NB4 (cell line): ENCODE results near the gene ATXN7.

Source experiments
- DNase-seq: peaks from one replicate; pipeline ENCODE4 v3.0.0; 2010; ENCODE audit warnings: low read depth
- H3K4me3 ChIP-seq: one replicate; pipeline ENCODE4 v1.5.1; 2011; ENCODE audit warnings: mild to moderate bottlenecking, low read depth, low read length, moderate library complexity
- MYC ChIP-seq: IDR thresholded peaks from 2 replicates; pipeline ENCODE4 v1.6.1; 2011; ENCODE audit warnings: low read depth, low read length
- POLR2A ChIP-seq: IDR thresholded peaks from 2 replicates; pipeline ENCODE4 v1.6.1; 2011; ENCODE audit warnings: mild to moderate bottlenecking; ENCODE audit not compliant: insufficient read length; ENCODE audit errors: extremely low read depth
- TF ChIP-seq, protein P1 (sequence below): IDR thresholded peaks from one replicate; pipeline ENCODE4 v1.5.1; 2012; ENCODE audit warnings: low read depth, low read length
- TF ChIP-seq, protein P2 (sequence below): IDR thresholded peaks from 2 replicates; pipeline ENCODE4 v1.6.1; 2011; ENCODE audit warnings: low read depth, low read length

ATXN7 gene

DNA sequence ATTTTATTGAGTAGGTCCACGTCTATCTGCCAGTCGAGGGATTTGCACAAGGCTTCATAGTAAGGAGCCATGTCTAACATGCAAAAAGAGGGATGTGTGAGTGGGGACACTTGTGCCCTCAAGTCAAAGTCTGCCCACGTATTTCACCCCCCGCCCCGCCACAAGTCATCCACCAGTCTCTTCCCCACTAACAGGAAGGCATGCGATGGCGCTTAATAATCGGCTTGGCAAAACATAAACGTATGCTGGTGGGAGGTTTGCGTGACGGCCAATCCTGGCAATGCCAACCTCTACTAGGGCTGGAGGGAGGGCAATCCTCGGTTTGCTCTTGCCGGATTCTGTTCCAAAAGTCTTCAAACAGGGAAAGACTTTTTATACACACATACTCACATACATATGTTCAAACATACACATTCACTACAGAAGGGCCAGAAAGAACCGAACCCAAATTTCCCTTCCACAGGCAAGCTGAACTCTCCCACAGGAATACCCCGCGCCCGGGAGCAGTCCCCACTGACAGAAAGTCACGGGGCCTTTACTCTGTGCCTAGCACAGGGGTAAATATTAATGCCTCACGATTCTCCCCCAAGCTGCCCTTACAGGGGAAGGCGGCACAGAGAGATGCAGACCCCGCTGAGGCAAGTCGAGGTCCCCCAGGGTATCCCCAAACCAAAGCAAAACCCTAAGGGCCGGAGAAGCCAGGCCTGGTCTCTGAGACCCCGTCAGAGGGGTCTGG is 159.0 kb downstream of the ATXN7 start:
- H3K4me3 ChIP-seq = peak overlapping the region; percentile 93
- peak; percentile 39 for DNase-seq
- no peak for TF ChIP-seq MYC
- TF ChIP-seq, protein P1, sequence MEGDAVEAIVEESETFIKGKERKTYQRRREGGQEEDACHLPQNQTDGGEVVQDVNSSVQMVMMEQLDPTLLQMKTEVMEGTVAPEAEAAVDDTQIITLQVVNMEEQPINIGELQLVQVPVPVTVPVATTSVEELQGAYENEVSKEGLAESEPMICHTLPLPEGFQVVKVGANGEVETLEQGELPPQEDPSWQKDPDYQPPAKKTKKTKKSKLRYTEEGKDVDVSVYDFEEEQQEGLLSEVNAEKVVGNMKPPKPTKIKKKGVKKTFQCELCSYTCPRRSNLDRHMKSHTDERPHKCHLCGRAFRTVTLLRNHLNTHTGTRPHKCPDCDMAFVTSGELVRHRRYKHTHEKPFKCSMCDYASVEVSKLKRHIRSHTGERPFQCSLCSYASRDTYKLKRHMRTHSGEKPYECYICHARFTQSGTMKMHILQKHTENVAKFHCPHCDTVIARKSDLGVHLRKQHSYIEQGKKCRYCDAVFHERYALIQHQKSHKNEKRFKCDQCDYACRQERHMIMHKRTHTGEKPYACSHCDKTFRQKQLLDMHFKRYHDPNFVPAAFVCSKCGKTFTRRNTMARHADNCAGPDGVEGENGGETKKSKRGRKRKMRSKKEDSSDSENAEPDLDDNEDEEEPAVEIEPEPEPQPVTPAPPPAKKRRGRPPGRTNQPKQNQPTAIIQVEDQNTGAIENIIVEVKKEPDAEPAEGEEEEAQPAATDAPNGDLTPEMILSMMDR = no peak
- TF ChIP-seq POLR2A = no peak
- TF ChIP-seq, protein P2, sequence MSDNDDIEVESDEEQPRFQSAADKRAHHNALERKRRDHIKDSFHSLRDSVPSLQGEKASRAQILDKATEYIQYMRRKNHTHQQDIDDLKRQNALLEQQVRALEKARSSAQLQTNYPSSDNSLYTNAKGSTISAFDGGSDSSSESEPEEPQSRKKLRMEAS = no peak

DNA sequence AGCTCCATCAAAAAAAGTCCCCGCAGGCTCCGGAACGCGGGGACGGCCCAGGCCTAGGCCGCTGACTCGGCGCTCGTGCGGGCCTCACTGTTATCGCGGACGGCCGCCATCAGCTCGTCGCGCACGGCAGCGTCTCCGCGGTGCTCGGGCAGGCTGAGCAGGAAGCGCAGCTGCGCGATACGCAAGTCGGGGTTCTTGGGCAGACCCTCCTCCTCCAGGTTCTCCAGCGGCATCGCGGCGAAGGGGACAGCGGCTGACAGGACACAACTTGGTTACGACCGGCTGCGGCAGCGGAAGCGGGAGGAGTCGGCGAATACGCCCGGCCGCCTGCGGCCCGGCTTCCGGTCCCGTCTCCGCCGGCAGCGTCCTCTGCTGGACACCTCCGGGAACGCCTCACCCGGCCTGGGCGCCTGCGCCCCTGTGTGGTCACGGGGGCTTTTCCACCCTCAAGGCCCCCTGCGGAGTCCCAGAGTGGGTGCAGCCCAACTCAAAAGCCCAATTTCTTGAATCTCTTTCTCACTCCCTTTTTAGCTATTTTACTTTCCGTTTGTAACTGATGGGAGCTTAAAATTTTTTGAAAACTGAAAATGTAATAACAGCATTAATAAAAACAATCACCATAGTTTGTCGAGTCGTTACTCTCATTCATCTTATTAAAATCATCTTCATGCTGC is 159.7 kb downstream of the ATXN7 start, which contains the start of gene PSMD6:
TSS of gene PSMD6 (minus strand) at position 308 of the 674 bp plus-strand sequence. CDS start at position 233, 75 bp downstream.
- peak within 1 kb of the TSS; percentile 93 for H3K4me3 ChIP-seq
- TF ChIP-seq POLR2A (peak; percentile 68), MYC (peak; percentile 55; the same call in 1 of the 2 replicates)
- TF ChIP-seq, protein P2 = peak; percentile 64
- TF ChIP-seq, protein P1 = peak; percentile 82
- peak; percentile 89 for DNase-seq

DNA sequence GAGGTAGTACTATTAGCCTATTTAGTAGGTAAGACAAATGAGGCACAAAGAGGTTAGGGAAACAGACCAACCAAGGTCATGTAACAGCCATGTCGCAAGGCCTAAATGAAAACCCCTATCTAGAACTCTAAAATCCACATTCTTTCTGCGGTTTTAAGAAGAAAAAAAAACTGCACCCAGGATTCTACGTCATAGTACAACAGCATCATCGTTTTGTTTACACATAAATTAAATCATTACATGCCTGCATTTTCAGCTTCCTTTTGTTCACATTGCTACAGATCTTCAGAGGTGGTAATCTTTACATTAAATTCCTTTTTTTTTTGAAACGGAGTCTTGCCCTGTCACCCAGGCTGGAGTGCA is 160.2 kb downstream of the ATXN7 start:
- TF ChIP-seq MYC = no peak
- no peak for TF ChIP-seq POLR2A
- TF ChIP-seq, protein P1 = no peak
- TF ChIP-seq, protein P2 = no peak
- H3K4me3 ChIP-seq = peak overlapping the region; percentile 93
- DNase-seq = no peak

DNA sequence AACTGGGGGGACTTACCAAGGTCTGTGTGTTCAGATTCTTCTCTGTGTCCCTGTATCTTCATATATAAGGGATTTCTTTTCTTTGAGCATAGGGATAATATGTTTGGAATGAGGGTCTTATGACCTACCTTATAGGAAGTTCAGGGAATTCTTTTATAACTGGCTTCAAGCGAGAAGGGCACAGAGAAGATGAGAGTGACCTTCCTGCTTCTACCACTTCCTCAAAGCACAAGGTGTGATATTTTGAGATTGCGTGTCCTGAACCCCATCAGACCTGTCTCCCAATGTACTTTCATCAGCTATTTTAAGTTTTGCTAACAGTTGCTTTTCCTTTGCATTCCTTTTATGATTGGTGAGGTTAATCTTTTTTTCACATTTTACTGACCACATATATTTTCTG is 162.7 kb downstream of the ATXN7 start:
- H3K4me3 ChIP-seq = no peak overlapping the region
- DNase-seq = no peak
- TF ChIP-seq, protein P2 = no peak
- no peak for TF ChIP-seq POLR2A
- no peak for TF ChIP-seq MYC
- TF ChIP-seq, protein P1 = no peak

DNA sequence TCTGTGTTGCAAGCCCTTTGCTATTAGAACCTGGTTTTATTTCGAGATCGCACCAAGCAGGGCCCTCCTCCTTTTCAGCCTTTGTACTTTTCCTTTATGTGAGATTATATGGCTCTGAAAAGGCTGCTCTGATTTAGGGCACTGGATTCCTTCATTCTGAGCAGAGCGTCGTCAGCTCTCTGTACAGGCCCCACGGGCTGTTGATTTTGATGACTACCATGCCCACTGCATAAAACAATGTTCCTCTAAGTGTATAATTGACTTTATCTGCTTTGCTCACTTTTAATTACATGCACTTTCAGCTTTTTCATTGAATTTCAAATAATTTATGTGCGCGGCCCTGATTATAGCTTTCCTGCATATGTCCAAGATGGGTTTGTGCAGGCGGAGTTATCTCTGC is 164.0 kb downstream of the ATXN7 start:
- no peak for DNase-seq
- no peak overlapping the region for H3K4me3 ChIP-seq
- TF ChIP-seq MYC (no peak), POLR2A (no peak)
- TF ChIP-seq, protein P1 = no peak
- TF ChIP-seq, protein P2 = no peak
